HG03432 (cell line): ENCODE data around the gene RUSC1.

Experiments
- ATAC-seq: cut with Tn5 transposase; IDR thresholded peaks from one replicate; pipeline ENCODE4 v1.9.1; 2021; ENCODE audit warnings: mild to moderate bottlenecking, moderate library complexity; ENCODE audit not compliant: unreplicated experiment

RUSC1 gene

DNA sequence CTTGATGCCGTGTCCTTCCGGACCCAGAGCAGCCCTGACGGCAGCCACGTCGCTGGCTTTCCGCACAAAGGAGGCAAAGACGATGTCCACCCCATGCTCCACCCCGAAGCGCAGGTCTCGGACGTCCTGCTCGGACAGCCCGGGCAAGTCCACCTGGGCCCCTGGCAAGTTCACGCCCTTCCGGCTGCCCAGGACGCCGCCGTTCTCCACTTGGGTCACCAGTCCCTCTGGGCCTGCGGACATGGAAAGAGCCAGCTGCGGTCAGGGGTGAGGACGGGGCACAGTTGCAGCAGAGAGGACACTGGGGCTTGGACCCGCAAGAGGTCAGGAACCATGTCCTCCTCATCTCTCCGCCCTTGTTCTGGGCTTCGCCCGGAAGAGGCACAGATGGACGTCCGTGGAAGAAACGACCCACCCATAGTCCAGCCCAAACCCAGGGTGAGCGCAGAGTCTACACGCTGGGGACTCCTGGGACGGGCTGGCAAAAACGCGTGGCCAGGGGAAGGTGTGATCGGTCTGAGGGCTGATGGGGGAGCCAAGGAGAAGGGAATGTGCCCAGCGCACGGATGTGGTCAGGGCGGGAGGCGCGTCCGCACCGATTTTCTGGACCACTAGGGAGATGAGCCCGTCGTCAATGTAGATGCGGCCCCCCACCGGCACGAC is 26.0 kb upstream of the RUSC1 start:
- no peak for ATAC-seq

DNA sequence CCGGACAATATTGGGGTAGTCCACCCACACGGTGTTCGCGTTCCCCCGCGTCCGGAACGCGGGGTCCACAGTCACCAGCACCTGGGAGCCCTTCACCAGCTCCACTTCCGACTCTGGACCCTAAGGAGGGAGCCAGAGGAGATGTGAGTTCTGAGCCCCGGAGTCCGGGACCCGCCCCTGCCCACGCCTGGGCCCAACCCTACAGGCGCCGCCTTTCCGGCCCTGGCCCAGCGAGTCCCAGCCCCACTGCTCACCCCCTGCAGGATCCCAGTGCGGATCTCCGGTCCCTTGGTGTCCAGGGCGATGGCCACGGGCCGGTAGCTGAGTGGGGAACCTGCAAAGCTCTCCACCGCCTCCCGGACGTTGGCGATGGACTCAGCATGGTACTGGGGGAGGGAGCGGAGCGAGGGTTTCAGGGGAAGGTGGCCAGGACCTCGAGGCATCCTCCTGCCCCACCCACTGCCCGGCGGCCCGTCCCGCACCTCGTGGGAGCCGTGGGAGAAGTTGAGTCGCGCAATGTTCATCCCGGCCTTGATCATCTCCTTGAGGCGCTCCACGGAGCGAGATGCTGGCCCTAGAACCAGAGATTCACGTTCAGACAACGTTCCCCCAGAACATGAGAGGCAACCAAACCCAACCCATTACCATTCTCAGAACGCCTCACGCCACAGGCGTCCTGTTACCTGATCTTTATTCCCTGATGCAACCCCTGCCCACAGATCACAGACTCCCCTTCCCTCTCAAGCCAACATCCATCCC is 25.3 kb upstream of the RUSC1 start:
- no peak for ATAC-seq

DNA sequence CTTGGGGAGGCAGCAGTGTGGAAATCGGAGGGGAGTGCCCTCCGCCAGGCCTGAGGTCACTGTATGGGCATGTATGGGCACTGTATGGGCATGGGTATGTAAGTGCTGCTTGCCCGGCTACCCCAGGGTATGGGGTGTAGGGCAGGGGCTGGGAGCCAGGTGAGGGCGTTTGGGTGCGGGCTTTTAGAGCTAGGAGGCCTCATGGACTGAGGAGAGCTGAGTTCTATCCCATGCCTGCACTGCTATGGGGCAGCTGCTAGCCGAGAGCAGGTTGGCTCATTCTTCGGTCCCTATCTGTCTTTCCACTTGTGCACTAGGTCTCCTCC is 24.8 kb upstream of the RUSC1 start:
- ATAC-seq = no peak

- ATAC-seq = no peak
Measured at GRCh38 chr1:155296661-155297060, 24.0 kb upstream of the RUSC1 start.

DNA sequence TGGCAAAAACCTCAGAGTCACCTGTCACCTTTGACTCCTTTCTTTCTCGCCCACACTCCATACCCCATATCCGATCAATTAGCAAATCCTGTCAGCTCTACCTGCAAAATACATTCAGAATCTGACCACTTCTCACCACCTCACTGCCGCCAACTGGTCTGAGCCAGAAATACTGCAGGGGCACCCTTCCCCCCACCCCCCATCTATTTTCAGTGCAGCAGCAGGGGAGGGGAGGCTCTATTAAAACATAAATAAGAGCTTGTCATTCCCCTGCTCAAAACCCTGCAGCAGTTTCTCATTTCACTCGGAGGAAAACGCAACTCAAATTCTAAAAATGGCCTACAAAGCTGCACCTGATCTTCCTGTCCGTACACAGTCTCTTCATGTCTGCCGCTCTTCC is 23.3 kb upstream of the RUSC1 start:
- ATAC-seq = no peak

- ATAC-seq = no peak
Measured at GRCh38 chr1:155300024-155300423, 20.7 kb upstream of the RUSC1 start.

DNA sequence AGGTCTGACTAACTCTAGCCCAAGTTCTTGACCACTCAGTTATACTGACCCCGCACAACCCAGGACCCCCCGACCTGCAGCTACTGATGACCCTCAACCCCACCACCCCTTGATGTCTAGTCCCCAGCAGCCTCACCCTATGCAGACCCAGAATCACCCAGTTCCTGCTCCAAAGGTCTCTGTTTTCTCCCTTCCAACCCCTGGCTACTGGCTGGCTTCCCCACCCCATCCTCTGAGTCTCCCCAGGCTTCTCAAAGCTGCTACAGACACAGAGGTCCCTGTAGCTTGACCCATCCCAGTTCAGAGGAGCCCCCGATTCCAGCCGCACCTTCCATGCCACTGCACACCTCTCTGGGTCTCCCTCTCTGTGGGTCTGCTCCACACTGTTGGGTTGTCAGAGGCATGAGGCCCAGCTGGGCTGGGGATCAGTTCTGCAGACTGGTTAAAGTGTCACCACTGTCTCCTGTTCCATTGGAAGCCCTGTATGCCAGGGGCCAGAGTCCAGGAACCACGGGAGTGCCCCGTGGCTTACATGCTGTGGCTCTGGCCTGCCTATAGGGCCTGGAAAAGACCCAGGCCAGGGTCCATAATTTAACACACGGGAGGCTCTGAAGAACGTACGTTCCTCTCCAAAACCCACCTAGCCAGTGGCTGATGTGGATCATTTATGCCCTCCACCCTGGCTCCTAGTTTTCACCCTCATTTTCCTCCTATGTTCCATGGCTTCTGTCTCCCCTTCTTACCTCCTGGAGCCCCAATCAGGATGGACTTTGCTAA is 20.0 kb upstream of the RUSC1 start:
- ATAC-seq = no peak

GRCh38 chr1:155301342-155301841 is 19.3 kb upstream of the RUSC1 start, which contains the start of gene PKLR:
Gene PKLR, minus strand, starts transcription at chr1:155301438. Its CDS starts 43 bp downstream, at chr1:155301395.
- ATAC-seq = no peak

DNA sequence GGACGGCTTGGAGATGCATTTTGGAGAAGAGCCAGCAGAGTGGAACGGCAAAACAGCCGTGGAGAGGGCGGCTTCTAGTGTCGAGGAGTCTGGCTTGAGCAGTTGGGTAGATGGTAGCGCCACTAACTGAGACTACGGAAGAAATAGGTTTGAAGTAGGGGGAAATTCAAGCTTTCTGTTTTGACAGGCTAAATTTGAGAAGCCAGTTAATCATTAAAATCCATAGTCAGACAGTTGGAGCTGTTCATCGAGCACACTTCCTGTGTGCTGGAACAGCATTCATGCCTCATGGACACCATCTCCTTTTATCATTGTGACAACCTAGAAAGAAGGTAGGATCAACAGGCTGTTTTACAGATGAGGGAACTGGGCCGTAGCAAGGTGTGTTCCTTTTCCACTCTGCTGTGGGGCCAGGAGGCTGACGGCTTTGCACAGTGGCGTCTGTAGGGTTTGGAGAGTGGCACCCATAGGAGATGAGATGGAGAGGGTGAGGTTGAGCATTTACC is 16.1 kb upstream of the RUSC1 start:
- no peak for ATAC-seq

DNA sequence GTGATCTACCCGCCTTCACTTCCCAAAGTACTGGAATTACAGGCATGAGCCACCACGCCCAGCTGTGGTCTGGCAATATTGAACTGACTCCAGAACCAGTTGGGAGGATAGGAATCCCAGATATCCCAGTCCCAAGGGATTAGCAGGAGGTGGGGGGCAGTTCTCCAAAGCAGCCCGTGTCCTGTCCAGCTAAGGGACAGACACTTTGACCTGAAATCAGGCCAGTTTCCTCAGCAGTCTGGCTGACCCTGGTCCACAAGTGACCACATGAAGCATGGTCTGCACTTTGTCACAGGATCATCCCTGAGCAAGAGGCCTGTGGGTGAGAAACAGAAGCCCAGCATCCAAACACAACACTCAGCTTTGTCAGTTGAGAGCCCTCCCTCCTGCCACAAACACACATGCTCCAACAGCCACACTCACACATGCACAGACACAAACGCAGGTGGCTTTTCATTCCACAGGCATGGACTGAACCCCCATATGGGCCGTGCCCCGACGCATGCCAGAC is 14.8 kb upstream of the RUSC1 start:
- ATAC-seq = no peak

- ATAC-seq = no peak
Measured at GRCh38 chr1:155307247-155307740, 13.4 kb upstream of the RUSC1 start.

- ATAC-seq = peak; percentile 94
Measured at GRCh38 chr1:155308493-155309422, 11.9 kb upstream of the RUSC1 start, which contains the start of gene FDPS. Gene FDPS, plus strand, starts transcription at chr1:155308866. Its CDS starts 924 bp downstream, at chr1:155309790.

DNA sequence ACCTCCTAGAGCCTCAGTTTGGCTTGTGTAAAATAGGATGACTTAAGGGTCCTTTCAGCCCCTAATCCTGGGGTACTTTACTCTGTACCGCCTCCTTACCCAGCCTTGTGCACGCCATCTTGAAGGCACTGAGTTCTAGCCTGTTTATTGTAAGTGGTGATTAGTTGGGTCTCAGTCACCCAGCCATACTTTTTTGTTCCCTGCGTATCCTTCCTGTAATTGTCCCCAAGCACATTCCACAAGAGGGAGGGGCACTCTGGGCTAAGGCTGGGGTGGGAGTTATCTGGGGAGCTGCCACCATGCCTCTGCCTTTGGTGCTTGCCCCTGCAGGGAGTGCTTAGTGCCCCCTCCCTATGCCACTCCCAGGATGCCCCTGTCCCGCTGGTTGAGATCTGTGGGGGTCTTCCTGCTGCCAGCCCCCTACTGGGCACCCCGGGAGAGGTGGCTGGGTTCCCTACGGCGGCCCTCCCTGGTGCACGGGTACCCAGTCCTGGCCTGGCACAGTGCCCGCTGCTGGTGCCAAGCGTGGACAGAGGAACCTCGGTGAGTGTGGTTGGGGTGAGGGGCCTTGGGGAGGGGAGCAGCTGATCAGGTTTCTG is 11.2 kb upstream of the RUSC1 start:
- no peak for ATAC-seq

DNA sequence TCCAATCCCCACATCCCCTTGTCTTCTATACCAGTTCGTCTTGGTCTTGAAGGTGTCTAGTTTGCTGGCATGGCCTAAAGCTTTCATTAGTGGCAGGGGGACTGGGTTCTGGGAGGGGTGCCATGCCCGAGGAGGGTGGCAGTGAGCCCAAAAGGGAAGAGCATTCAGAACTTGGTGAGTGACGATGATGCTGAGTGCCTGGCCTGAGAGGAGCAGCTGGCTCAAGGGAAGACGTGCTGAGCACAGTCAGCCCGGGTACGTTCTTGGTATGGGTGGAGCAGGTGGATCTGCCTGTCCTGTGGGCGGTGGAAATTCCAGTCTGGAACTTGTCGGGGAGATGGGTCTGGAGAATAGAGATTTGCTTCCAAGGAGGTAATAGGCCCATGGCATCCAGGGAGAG is 7.4 kb upstream of the RUSC1 start:
- ATAC-seq = no peak

DNA sequence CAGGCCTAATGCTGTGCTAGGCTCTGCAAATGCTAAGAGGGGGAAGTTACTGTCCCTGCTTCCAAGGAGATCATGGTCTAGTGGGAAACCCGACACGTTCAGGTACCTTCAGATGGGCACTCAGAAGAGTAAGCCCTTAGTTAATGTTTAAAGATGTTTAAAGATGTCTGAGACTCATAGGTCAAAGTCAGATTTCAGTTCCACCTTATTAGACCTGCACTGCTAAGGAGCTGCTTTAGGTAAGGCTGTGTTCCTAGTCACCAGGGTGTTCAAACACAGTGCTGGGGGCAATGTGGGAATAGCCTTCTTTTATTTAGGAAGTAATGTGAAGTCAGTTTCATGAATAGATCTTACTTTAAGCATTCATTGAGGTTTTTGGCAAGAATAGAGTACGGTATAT is 3.8 kb upstream of the RUSC1 start:
- no peak for ATAC-seq

DNA sequence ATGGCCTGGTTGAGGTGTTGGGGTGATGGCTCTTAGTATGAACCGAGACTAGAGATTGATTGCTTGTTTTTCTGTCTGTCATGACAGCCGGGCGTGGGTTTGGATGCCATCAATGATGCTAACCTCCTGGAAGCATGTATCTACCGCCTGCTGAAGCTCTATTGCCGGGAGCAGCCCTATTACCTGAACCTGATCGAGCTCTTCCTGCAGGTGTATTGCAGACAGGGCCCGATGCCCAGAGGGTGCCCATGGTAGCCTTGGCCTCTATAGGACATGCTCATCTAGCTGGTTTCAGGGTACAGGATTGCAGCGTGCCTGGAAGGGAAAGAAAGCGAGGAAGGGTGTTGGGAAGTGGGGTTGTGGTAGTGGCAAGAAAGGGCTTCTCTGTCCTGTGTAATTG is 2.6 kb upstream of the RUSC1 start:
- no peak for ATAC-seq

DNA sequence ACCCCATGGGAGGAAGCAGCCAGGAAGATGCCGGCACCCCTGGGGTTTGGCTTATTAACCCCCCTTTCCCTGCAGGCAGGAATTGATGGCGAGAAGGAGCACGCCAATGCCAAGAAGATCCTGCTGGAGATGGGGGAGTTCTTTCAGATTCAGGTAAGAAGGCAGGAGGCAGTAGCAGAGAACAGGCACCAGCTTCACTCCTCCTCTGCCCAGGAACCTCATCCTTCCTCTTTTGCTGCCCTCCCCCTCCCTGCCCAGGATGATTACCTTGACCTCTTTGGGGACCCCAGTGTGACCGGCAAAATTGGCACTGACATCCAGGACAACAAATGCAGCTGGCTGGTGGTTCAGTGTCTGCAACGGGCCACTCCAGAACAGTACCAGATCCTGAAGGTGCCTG is 1.2 kb upstream of the RUSC1 start:
- no peak for ATAC-seq

- no peak for ATAC-seq
Measured at GRCh38 chr1:155320252-155320651, 442 bp upstream of the RUSC1 start.

GRCh38 chr1:155321639-155322503 is 1.2 kb downstream of the RUSC1 start:
- no peak for ATAC-seq
